Measurements from ENCODE around the gene FCRLA.

- TF ChIP-seq POLR2A (IDR thresholded peaks at IDR 0.05; ENCODE audit: low read length) (no peak), GATA1 (IDR thresholded peaks at IDR 0.05; ENCODE audit: low read depth, low read length) (no peak)
Measured at GRCh38 chr1:161710560-161710959, 3.5 kb downstream of the FCRLA start.
